Stimulated activated memory B cell treated with anti-CD40 and anti-IgM and Interleukin-4, amounts not matched to agents 10 μg/mL and 1 μg/mL and 100 μg/mL, for 72 hours (primary cell): ENCODE measurements around the gene FUZ.

Experiments used
- ATAC-seq: fragments of 150-1000 bp; cut with Tn5 transposase; 2 replicates; pipeline ENCODE4 v1.10.0; 2021
- H3K27ac Mint-ChIP-seq: one replicate; pipeline ENCODE4 v1.8.0; 2022; ENCODE audit warnings: mild to moderate bottlenecking, mixed read lengths
- H3K27me3 Mint-ChIP-seq: one replicate; pipeline ENCODE4 v1.8.0; 2022; ENCODE audit warnings: mixed read lengths
- H3K36me3 Mint-ChIP-seq: one replicate; pipeline ENCODE4 v1.8.0; 2022; ENCODE audit warnings: mixed read lengths
- H3K4me1 Mint-ChIP-seq: one replicate; pipeline ENCODE4 v1.8.0; 2022; ENCODE audit warnings: mixed read lengths
- H3K4me3 Mint-ChIP-seq: one replicate; pipeline ENCODE4 v1.8.0; 2022; ENCODE audit warnings: mild to moderate bottlenecking, moderate library complexity, mixed read lengths
- H3K9me3 Mint-ChIP-seq: one replicate; pipeline ENCODE4 v1.8.0; 2022; ENCODE audit warnings: mixed read lengths

Gene FUZ

DNA sequence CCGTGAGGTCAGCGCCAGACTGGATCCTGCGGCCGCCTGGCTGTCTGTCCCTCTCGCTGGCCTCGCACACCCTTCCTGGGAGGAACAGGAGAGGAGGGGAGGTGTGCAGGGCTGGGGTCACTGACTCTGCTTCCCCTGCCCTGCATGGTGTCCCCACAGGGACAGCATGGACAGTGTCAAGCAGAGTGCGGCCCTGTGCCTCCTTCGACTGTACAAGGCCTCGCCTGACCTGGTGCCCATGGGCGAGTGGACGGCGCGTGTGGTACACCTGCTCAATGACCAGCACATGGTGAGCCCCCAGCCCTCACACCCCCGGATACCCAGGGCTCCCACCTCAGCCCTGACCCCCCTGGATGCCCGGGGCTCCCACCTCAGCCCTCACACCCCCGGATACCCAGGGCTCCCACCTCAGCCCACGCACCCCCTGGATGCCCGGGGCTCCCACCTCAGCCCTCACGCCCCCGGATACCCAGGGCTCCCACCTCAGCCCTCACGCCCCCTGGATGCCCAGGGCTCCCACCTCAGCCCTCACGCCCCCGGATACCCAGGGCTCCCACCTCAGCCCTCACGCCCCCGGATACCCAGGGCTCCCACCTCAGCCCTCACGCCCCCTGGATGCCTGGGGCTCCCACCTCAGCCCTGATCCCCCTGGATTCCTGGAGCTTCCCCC lies 21.2 kb downstream of the FUZ start:
- H3K4me1 Mint-ChIP-seq = no peaks in the 10 kb centered on the region
- peaks cover 85% of the 10 kb centered on the region for H3K36me3 Mint-ChIP-seq
- ATAC-seq = no peak
- no peak overlapping the region for H3K4me3 Mint-ChIP-seq
- no peaks in the 10 kb centered on the region for H3K27me3 Mint-ChIP-seq
- H3K27ac Mint-ChIP-seq = no peak overlapping the region
- no peaks in the 10 kb centered on the region for H3K9me3 Mint-ChIP-seq

DNA sequence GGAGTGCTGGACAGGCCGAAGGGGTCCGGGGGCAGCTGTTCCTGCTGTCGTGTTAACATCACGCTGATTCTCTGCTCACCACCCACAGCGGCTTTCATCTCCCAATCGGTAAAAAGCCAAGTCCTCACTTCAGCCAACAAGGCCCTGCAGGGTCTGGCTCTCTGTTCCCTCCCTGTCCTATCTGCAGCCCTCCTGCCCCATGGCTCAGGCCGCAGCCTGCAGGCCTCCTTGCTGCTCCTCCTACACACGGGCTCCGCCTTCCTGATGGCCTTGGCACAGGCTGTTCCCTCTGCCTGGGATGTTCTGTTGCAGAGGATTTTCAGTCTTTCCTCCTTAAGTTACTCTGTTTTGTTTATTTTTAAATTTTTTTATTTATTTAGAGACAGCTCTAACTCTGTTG lies 22.2 kb downstream of the FUZ start:
- Mint-ChIP-seq H3K4me3 (no peak overlapping the region), H3K4me1 (peaks cover 8% of the 10 kb centered on the region), H3K9me3 (no peaks in the 10 kb centered on the region), H3K27me3 (no peaks in the 10 kb centered on the region), H3K27ac (no peak overlapping the region), H3K36me3 (peaks cover 86% of the 10 kb centered on the region)
- no peak for ATAC-seq

DNA sequence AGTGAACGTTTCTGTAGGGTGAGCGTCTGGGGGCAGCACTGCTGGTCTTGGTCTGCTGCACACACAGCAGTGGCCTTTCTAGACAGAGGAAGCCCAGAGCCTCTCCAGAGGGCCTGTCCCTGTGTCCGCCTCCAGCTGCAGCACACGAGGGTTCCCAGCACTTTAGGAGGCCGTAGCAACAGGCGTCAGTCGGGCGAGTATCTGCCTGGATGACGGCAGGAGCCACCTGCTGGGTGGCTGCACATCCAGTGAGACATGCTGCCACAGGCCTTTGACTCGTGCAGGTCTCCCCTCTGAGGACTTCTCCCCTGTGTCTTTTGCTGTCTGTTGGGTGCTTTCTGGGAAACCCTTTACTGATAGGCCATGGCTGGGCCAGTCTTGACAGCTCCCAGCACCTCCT lies 24.2 kb downstream of the FUZ start:
- Mint-ChIP-seq H3K27ac (no peak overlapping the region), H3K36me3 (peaks cover 84% of the 10 kb centered on the region), H3K27me3 (no peaks in the 10 kb centered on the region), H3K9me3 (no peaks in the 10 kb centered on the region), H3K4me1 (peaks cover 8% of the 10 kb centered on the region), H3K4me3 (no peak overlapping the region)
- no peak for ATAC-seq

DNA sequence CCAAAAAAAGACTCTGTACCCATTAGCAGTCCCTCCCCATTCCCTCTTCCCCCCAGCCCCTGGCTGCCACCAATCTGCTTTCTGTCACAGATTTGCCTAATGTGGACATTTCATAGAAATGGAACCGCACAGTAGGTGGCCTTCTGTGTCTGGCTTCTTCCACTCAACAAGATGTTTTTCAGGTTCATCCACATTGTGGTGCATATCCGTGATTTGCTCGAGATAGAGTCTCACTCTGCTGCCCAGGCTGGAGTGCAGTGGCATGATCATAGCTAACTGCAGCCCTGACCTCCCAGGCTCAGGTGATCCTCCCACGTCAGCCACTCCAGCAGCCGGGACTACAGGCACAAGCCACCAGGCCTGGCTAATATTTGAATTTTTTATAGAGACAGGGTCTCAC lies 25.3 kb downstream of the FUZ start:
- Mint-ChIP-seq H3K27me3 (no peaks in the 10 kb centered on the region), H3K4me1 (peaks cover 15% of the 10 kb centered on the region), H3K4me3 (no peak overlapping the region), H3K9me3 (no peaks in the 10 kb centered on the region), H3K27ac (no peak overlapping the region), H3K36me3 (peaks cover 86% of the 10 kb centered on the region)
- no peak for ATAC-seq

DNA sequence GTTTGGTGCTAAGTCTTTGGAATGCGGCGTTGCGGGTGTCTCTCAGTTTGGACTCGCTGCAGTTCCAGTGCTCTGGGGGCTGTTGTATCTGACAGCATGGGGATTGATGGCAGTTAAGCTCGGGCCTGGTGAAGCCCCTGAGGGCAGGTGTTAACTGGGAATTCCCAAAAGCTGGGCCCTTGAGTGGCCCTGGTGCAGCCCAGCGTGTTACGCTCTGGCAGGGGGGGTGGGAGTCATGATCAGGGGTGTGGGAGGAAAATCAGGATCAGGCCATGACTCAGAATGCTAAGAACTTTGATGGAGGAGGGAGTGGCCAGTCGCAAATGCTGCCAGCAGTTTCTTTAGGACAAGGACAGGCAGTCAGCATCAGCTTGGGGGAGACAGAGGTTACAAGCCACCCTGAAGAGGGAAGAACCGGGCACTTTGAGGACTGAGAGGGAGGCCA lies 26.7 kb downstream of the FUZ start:
- Mint-ChIP-seq H3K27ac (no peak overlapping the region), H3K9me3 (no peaks in the 10 kb centered on the region), H3K4me1 (peaks cover 18% of the 10 kb centered on the region), H3K36me3 (peaks cover 79% of the 10 kb centered on the region), H3K27me3 (no peaks in the 10 kb centered on the region), H3K4me3 (no peak overlapping the region)
- ATAC-seq = no peak

DNA sequence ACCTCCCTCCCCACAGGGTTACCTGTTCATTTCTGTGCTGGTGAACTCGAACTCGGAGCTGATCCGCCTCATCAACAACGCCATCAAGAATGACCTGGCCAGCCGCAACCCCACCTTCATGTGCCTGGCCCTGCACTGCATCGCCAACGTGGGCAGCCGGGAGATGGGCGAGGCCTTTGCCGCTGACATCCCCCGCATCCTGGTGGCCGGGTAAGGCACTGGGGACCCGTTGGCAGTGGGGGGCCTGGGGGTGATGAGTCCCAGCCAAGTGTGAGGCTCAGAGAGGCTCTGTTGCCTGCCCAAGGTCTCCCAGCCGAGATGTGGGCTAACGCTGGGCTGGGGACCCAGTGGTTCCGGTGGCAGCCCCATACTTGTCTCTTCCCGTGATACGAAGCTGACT lies 30.6 kb downstream of the FUZ start:
- Mint-ChIP-seq H3K27me3 (no peaks in the 10 kb centered on the region), H3K36me3 (peaks cover 59% of the 10 kb centered on the region), H3K9me3 (no peaks in the 10 kb centered on the region), H3K4me3 (no peak overlapping the region), H3K4me1 (peaks cover 39% of the 10 kb centered on the region), H3K27ac (no peak overlapping the region)
- ATAC-seq = no peak

DNA sequence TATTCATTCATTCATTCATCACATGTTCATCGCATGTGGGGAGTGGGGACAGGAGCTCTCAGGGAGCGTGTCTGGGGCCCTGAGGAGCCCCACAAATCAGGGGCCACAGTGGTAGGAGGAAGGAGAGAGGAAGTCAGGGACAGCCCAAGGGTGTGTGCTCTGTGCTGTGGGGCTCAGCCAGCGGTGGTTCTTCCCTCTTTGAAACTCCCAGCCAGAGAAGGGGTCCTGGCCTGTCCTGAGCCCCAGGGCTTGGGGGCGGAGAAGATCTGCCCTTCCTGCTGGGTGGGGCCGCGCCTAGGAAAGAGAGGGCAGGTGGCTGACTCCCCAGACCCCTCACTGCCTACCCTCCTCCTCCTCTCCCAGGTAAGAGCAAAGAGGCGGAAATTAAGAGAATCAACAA lies 31.7 kb downstream of the FUZ start:
- Mint-ChIP-seq H3K4me3 (no peak overlapping the region), H3K9me3 (no peaks in the 10 kb centered on the region), H3K27ac (peak overlapping the region; percentile 97), H3K36me3 (peaks cover 55% of the 10 kb centered on the region), H3K4me1 (peaks cover 38% of the 10 kb centered on the region), H3K27me3 (no peaks in the 10 kb centered on the region)
- no peak for ATAC-seq

DNA sequence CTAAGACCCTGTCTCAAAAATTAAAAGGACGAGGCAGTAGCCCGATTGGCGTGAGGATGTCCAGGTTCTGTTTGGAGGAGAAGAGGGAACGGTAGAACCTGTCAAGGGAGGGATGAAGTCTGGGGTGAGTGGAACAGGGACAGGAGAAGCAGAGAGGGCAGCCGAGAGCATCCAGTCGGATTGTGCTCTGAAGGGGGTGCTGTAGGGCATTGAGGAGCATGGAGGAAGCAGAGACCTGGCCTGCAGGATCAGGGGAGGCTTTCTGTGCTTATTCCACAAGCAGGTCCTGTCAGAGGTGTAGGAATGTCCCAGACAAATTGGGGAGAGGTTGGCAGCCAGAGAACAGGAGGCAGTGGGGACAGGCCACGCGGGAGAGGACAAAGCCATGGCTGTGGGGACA lies 32.2 kb downstream of the FUZ start:
- Mint-ChIP-seq H3K4me3 (peak overlapping the region; percentile 59), H3K27ac (peak overlapping the region; percentile 97), H3K27me3 (no peaks in the 10 kb centered on the region), H3K36me3 (peaks cover 55% of the 10 kb centered on the region), H3K9me3 (no peaks in the 10 kb centered on the region), H3K4me1 (peaks cover 38% of the 10 kb centered on the region)
- ATAC-seq = no peak

DNA sequence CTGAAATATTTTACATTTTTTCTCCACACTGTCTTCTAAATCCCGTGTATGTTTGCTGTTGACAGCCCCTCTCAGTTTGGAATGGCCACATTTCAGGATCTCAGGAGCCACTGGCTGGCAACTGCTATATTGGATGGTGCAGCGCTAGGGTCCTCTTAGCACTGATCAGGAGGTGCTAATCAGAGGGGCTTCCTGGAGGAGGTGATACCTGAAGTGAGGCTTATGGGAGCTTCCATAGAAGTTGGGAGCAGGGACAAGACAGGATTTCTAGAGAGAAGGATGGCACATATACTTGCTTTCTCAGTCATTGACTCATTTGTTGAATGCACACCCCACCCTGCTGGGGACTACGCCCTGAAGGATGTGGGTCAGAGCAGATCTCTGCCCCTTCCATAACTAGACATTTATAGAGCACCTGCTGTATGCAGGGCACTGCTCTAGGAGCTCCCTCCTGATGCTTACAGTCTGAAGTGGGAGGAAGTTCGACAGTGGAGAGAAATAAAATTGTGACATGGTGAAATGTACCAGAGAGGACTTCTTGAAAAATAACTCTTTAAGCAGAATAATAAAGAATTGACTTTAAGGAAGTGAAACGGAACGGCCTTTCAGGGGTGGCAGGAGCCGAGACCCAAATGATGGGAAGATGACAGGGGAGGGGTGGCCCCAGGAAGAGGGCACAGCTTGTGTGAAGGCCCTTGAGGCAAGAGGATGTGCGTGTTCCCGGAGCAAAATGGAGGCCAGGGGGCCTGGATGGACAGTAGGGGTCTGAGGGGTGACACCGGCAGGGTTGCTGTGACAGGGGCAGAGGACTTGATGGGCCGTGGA lies 33.1 kb downstream of the FUZ start:
- H3K4me3 Mint-ChIP-seq = peak overlapping the region; percentile 59
- H3K4me1 Mint-ChIP-seq = peaks cover 38% of the 10 kb centered on the region
- H3K27ac Mint-ChIP-seq = peak overlapping the region; percentile 97
- ATAC-seq = peak; percentile 82
- peaks cover 46% of the 10 kb centered on the region for H3K36me3 Mint-ChIP-seq
- H3K9me3 Mint-ChIP-seq = no peaks in the 10 kb centered on the region
- no peaks in the 10 kb centered on the region for H3K27me3 Mint-ChIP-seq

DNA sequence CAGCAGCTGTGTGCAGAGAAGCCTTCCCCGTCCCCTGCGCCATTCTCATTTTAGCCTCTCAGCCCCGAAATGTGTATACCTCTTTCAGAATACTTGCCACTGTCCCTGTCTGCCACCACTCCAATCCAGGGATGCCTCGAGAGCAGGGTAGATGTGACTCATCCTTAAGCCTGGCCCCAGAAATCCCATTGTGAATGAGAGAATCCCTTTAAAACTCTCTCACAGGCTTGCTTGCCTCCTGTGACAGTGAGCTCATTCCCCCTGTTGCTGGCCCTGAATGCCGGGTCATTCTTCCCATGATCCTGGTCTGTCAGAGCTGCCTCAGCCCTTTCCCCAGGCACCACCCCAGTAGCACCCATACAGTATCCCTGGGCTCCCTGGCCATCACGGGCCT lies 36.7 kb downstream of the FUZ start:
- H3K27ac Mint-ChIP-seq = no peak overlapping the region
- no peaks in the 10 kb centered on the region for H3K9me3 Mint-ChIP-seq
- H3K4me1 Mint-ChIP-seq = peaks cover 47% of the 10 kb centered on the region
- no peak for ATAC-seq
- no peaks in the 10 kb centered on the region for H3K27me3 Mint-ChIP-seq
- no peak overlapping the region for H3K4me3 Mint-ChIP-seq
- peaks cover 43% of the 10 kb centered on the region for H3K36me3 Mint-ChIP-seq

DNA sequence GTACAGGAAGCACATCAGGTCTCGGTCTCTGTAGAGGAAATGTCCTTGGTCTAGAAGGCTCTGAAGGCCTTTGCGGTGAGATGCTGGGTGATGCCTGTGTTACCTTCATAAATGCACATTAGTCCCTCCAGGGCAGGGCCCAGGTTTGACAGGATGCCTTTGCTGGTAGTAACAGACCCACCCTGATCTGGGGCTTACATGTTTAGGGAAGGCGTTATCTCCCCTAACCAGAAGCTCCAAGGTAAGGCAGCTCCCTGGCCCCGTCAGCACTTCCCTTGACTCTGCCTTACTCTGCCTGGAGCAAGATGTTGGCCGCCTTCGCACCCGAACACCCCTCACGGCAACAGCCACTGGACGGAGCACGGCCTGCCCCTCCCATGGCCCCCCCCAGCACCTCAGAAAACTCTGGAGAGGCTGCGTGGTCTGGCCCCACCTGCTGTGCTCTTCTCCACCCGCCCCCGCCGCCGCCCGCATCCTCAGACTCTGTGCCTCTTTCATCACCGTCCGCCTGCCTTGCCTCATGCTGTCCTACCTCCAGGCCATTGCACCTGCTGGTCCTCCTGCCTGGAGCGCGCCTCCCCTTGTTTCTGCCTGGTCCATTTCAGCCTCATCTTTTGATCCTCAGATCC lies 37.2 kb downstream of the FUZ start:
- Mint-ChIP-seq H3K9me3 (no peaks in the 10 kb centered on the region), H3K4me3 (no peak overlapping the region), H3K4me1 (peaks cover 43% of the 10 kb centered on the region), H3K27me3 (no peaks in the 10 kb centered on the region), H3K36me3 (peaks cover 38% of the 10 kb centered on the region), H3K27ac (no peak overlapping the region)
- ATAC-seq = no peak

DNA sequence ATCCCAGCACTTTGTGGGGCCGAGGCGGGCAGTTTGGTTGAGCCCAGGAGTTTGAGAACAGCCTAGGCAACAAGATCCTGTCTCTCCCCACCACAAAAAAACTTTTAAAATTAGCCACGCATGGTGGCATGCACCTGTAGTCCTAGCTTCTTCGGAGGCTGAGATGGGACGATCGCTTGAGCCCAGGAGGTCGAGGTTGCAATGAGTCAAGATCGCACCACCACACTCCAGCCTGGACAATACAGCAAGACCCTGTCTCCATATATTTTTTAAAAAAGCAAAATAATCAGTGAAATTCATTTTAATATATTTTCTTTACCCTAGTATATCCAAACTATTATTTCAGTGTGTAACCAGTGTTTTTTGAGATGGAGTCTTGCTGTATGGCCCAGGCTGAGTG lies 38.1 kb downstream of the FUZ start:
- no peaks in the 10 kb centered on the region for H3K27me3 Mint-ChIP-seq
- H3K36me3 Mint-ChIP-seq = peaks cover 30% of the 10 kb centered on the region
- peaks cover 37% of the 10 kb centered on the region for H3K4me1 Mint-ChIP-seq
- H3K4me3 Mint-ChIP-seq = no peak overlapping the region
- ATAC-seq = no peak
- H3K27ac Mint-ChIP-seq = no peak overlapping the region
- no peaks in the 10 kb centered on the region for H3K9me3 Mint-ChIP-seq

DNA sequence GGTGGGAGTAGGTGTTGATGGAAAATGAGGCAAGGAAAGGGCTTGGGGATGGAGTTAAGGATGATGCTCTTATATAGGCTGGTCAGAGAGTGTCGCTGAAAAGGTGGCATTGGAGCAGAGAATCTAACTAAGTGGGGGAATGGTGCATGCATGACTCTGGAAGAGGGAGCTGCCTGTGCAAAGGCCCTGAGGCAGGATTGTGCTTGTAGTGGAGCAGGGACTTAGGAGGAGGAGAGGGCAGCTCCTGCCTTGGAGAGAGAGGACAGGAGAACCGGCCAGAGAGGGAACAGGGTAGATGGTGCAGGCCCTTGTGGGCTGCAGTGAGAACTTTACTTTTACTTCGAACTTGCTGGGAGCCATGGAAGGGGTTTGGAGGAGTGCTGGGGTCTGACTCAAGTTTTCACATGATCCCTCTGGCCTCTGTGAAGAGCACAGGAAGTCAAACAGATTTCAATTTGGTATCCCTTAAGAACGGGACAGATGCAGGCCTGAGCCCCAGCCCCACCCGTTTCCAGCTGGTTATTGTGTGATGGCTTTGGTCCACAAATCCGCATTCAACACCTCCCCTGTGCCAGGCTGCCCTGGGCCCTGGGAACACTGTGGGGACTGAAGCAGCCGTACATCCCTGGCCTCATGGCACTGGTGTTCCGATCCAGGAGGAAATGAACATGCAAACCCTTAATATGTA lies 39.3 kb downstream of the FUZ start:
- no peak for ATAC-seq
- H3K27me3 Mint-ChIP-seq = no peaks in the 10 kb centered on the region
- H3K36me3 Mint-ChIP-seq = peaks cover 33% of the 10 kb centered on the region
- H3K4me3 Mint-ChIP-seq = no peak overlapping the region
- no peaks in the 10 kb centered on the region for H3K9me3 Mint-ChIP-seq
- peak overlapping the region; percentile 26 for H3K27ac Mint-ChIP-seq
- H3K4me1 Mint-ChIP-seq = peaks cover 41% of the 10 kb centered on the region

DNA sequence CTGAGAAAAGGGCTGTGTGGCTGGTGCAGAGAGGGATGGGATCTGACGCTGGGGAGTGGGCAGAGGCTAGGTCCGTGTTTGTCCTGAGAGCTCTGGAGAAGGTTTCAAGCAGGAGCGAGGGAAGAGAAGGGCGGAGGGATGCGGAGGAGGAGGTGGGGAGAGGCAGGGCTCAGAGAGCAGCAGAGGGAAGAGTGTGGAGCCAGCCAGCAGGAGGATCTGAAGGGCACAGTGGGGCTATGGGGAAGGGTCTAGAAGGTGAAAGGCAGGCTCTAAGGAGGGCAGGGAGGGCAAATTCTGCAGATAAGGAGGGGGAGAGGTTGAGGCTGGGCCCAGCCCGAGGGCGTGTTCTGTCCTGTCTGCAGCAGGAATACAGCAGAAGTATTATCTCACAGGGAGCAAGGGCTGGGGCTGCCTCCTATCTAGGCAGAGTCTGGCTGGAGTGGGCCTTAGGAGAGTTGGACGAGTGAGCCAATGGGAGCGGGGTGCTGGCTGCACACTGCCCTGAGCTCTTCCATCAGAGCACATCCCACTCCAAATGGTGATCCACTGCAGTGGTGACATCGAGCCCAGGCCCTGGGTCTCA lies 40.2 kb downstream of the FUZ start:
- H3K36me3 Mint-ChIP-seq = peaks cover 33% of the 10 kb centered on the region
- peaks cover 49% of the 10 kb centered on the region for H3K4me1 Mint-ChIP-seq
- H3K4me3 Mint-ChIP-seq = no peak overlapping the region
- H3K9me3 Mint-ChIP-seq = no peaks in the 10 kb centered on the region
- H3K27me3 Mint-ChIP-seq = no peaks in the 10 kb centered on the region
- no peak overlapping the region for H3K27ac Mint-ChIP-seq
- ATAC-seq = no peak

DNA sequence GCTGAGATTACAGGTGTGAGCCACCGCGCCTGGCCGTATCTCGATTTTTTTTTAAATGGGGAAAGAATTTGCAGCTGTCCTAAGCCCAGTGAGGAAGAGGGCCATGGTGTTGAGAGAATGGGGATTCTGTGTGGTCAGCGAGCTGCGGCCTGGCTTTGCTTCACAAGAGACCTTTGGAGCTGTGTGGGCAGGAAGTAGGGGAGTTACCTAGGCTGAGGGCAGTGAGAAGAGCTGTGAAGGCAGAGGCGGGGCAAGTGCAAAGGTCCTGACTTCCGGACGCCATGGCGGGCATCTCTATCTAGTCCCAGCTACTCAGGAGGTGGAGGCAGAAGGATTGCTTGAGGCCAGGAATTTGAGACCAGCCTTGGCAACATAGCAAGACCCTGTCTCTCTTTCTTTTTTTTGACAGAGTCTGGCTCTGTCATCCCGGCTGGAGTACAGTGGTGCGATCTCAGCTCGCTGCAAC lies 41.4 kb downstream of the FUZ start:
- Mint-ChIP-seq H3K9me3 (no peaks in the 10 kb centered on the region), H3K4me3 (no peak overlapping the region), H3K36me3 (peaks cover 40% of the 10 kb centered on the region), H3K27me3 (no peaks in the 10 kb centered on the region), H3K27ac (no peak overlapping the region), H3K4me1 (peaks cover 59% of the 10 kb centered on the region)
- no peak for ATAC-seq
